Uterus (tissue), 2 donors: ENCODE data around the gene CDC27.

Source experiments
- POLR2A ChIP-seq, 2 donors: fragments of 450-650 bp; IDR thresholded peaks; one replicate each; pipeline ENCODE4 v1.6.1; 2016; ENCODE audit warnings: antibody characterized with exemption in 2 of 2, mild to moderate bottlenecking in 1 of 2, moderate library complexity in 1 of 2
- TF ChIP-seq, protein P1 (sequence below), 4 experiments: fragments of 200-600 bp in 2 of 4; fragments of 450-650 bp in 2 of 4; sonication (generic) in 2 of 4; IDR thresholded peaks; one replicate each; pipeline ENCODE4 v1.5.1; 2016 to 2019; ENCODE audit warnings: antibody characterized with exemption in 4 of 4, mild to moderate bottlenecking in 2 of 4, moderate library complexity in 1 of 4

- TF ChIP-seq, protein P1, sequence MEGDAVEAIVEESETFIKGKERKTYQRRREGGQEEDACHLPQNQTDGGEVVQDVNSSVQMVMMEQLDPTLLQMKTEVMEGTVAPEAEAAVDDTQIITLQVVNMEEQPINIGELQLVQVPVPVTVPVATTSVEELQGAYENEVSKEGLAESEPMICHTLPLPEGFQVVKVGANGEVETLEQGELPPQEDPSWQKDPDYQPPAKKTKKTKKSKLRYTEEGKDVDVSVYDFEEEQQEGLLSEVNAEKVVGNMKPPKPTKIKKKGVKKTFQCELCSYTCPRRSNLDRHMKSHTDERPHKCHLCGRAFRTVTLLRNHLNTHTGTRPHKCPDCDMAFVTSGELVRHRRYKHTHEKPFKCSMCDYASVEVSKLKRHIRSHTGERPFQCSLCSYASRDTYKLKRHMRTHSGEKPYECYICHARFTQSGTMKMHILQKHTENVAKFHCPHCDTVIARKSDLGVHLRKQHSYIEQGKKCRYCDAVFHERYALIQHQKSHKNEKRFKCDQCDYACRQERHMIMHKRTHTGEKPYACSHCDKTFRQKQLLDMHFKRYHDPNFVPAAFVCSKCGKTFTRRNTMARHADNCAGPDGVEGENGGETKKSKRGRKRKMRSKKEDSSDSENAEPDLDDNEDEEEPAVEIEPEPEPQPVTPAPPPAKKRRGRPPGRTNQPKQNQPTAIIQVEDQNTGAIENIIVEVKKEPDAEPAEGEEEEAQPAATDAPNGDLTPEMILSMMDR (IDR thresholded peaks at IDR 0.05): no peak
- no peak for TF ChIP-seq POLR2A (IDR thresholded peaks at IDR 0.05)
Observed at GRCh38 chr17:47221154-47221553, 32.1 kb upstream of the CDC27 start.
